Measurements from ENCODE around the gene SLCO1B3. TPM values are rescaled to one million over a fixed set of nuclear protein-coding genes. Genes with fewer than 3 reads are reported as not detected.

SLCO1B3 gene
- total and polyA plus RNA-seq, 2 of the 4 experiments (the other 2 are of a cell fraction): not detected

GRCh38 chr12:20885552-20885951 is 75.0 kb downstream of the SLCO1B3 start:
- Histone ChIP-seq H2BK15ac (ENCODE audit: low read depth, low read length) (no peak overlapping the region), H3K4ac (ENCODE audit: low read depth, low read length) (no peak overlapping the region), H3K27ac (ENCODE audit: insufficient read depth, low read length) (no peak overlapping the region), H2BK5ac (ENCODE audit: low read depth, low read length, poor library complexity, severe bottlenecking) (no peak overlapping the region), H3K4me3 (ENCODE audit: insufficient read depth, low read depth, low read length) (no peak overlapping the region), H3K14ac (replicated peaks; ENCODE audit: low read depth, low read length) (no peak overlapping the region), H3K4me2 (ENCODE audit: low read depth, low read length) (no peak overlapping the region), H3K79me1 (ENCODE audit: low read depth in 1 of 2, low read length in 2 of 2) (no peaks in the 10 kb centered on the region), H4K8ac (ENCODE audit: low read depth in 2 of 2, low read length in 2 of 2) (no peak overlapping the region), H2BK20ac (ENCODE audit: low read depth, low read length) (no peak overlapping the region), H2AK5ac (ENCODE audit: low read depth, low read length) (no peak overlapping the region), H3K9me1 (ENCODE audit: insufficient read depth, low read length) (no peaks in the 10 kb centered on the region), H3K4me1 (ENCODE audit: control insufficient read depth, insufficient read depth, low read length) (no peaks in the 10 kb centered on the region), H2BK120ac (ENCODE audit: low read depth, low read length) (no peak overlapping the region), H2AFZ (replicated peaks; ENCODE audit: low read length, poor library complexity) (no peak overlapping the region), H3K18ac (ENCODE audit: low read depth, low read length) (no peak overlapping the region), H3K23ac (ENCODE audit: low read depth, low read length) (no peak overlapping the region), H4K20me1 (ENCODE audit: insufficient read depth, low read length) (no peaks in the 10 kb centered on the region), H3K9me3 (ENCODE audit: control insufficient read depth, insufficient read depth, low read length) (no peaks in the 10 kb centered on the region), H3K9ac (ENCODE audit: low read depth, low read length) (no peak overlapping the region), H2AK9ac (replicated peaks; ENCODE audit: low read depth, low read length, poor library complexity) (no peak overlapping the region), H4K5ac (ENCODE audit: low read depth, low read length) (no peak overlapping the region), H3K27me3 (ENCODE audit: control insufficient read depth, insufficient read depth, low read length) (no peaks in the 10 kb centered on the region), H3K56ac (ENCODE audit: extremely low read depth, insufficient read depth, low read length) (no peak overlapping the region), H4K91ac (ENCODE audit: insufficient read depth, low read depth, low read length) (no peak overlapping the region), H3K36me3 (ENCODE audit: control insufficient read depth, insufficient read depth, low read length) (no peaks in the 10 kb centered on the region)
- 27% methylated on average over 2 of the region's 2 CpGs; no CpG with 5 or more reads in 1 of the 2 experiments for WGBS, 2 experiments (ENCODE audit: extremely low coverage in 2 of 2, insufficient read length in 1 of 2)
- DNase-seq (no peak), ATAC-seq (ENCODE audit: low read depth) (no peak)
- ChIA-PET CTCF (no interaction called here), POLR2A (ENCODE audit: unreplicated experiment) (no interaction called here)
- intact Hi-C loops (cut with micrococcal nuclease) (no loop called here), dilution Hi-C loops (cut with HindIII; ENCODE audit: low sequenced_read_pairs, unreplicated experiment) (no loop called here), in situ Hi-C loops (cut with MboI; ENCODE audit: low sequenced_read_pairs) (no loop called here)
- BruUV-seq (replicated peaks): no TSS peak
- TF ChIP-seq SMC3 (IDR thresholded peaks at IDR 0.05; ENCODE audit: low read depth, low read length): no peak
- TF ChIP-seq CHD1 (IDR thresholded peaks at IDR 0.05; ENCODE audit: low read depth, low read length): no peak
- no peak for TF ChIP-seq RCOR1 (IDR thresholded peaks at IDR 0.05; ENCODE audit: insufficient replicate concordance, low read length)
- no peak for TF ChIP-seq RAD21 (IDR thresholded peaks at IDR 0.05; ENCODE audit: low read length)
- no peak for TF ChIP-seq CEBPB (IDR thresholded peaks at IDR 0.05; ENCODE audit: low read depth, low read length)
- no peak for TF ChIP-seq RFX5 (IDR thresholded peaks at IDR 0.05; ENCODE audit: low read depth, low read length)
- TF ChIP-seq NFE2L2 (IDR thresholded peaks at IDR 0.05; ENCODE audit: low read depth, low read length): no peak
- TF ChIP-seq POLR2A (IDR thresholded peaks at IDR 0.05; ENCODE audit: low read depth, low read length): no peak
- no peak for TF ChIP-seq MAFK (IDR thresholded peaks at IDR 0.05; ENCODE audit: low read depth, low read length)
- TF ChIP-seq USF2 (IDR thresholded peaks at IDR 0.05; ENCODE audit: low read depth, low read length): no peak
- TF ChIP-seq MAZ (IDR thresholded peaks at IDR 0.05; ENCODE audit: borderline replicate concordance, low read depth, low read length): no peak
- no peak for TF ChIP-seq FOS (IDR thresholded peaks at IDR 0.05; ENCODE audit: low read depth, low read length)
- TF ChIP-seq MXI1 (IDR thresholded peaks at IDR 0.05; ENCODE audit: borderline replicate concordance, low read depth, low read length): no peak
